Left hindlimb (tissue), 1 donor: ENCODE results near the gene TNIK.
"Not testable (repeated sequence)": the region's sequence is repeated elsewhere in the genome, so short reads cannot be mapped to it uniquely, and the experiment has no call there.

ENCODE experiments used
- DNase-seq: peaks from one replicate; pipeline ENCODE4 v3.0.0-alpha.2; 2018

The TNIK gene

GRCh38 chr3:171155122-171155700 is 305.0 kb downstream of the TNIK start:
- no peak for DNase-seq

GRCh38 chr3:171150945-171151344 is 309.3 kb downstream of the TNIK start:
- DNase-seq = no peak

GRCh38 chr3:171149526-171150116 is 310.6 kb downstream of the TNIK start:
- DNase-seq = no peak

- no peak for DNase-seq
Measured at GRCh38 chr3:171145798-171146197, 314.4 kb downstream of the TNIK start.

- peak; percentile 64 for DNase-seq
Measured at GRCh38 chr3:171142985-171143384, 317.2 kb downstream of the TNIK start.

- DNase-seq = no peak
Measured at GRCh38 chr3:171140246-171140645, 320.0 kb downstream of the TNIK start.

GRCh38 chr3:171138027-171138426 is 322.2 kb downstream of the TNIK start:
- no peak for DNase-seq

- DNase-seq = no peak
Measured at GRCh38 chr3:171135549-171135948, 324.7 kb downstream of the TNIK start.

- DNase-seq = no peak
Measured at GRCh38 chr3:171133796-171134569, 326.2 kb downstream of the TNIK start.

GRCh38 chr3:171133337-171133736 is 326.9 kb downstream of the TNIK start:
- no peak for DNase-seq

GRCh38 chr3:171132873-171133272 is 327.3 kb downstream of the TNIK start:
- DNase-seq = no peak

GRCh38 chr3:171129827-171130226 is 330.4 kb downstream of the TNIK start:
- no peak for DNase-seq

- DNase-seq = no peak
Measured at GRCh38 chr3:171127611-171128010, 332.6 kb downstream of the TNIK start.

GRCh38 chr3:171126478-171127209 is 333.6 kb downstream of the TNIK start:
- DNase-seq = no peak

- DNase-seq = no peak
Measured at GRCh38 chr3:171125010-171125409, 335.2 kb downstream of the TNIK start.

GRCh38 chr3:171123915-171124314 is 336.3 kb downstream of the TNIK start:
- no peak for DNase-seq

GRCh38 chr3:171122861-171123260 is 337.3 kb downstream of the TNIK start:
- no peak for DNase-seq

GRCh38 chr3:171122240-171122639 is 338.0 kb downstream of the TNIK start:
- DNase-seq = no peak

GRCh38 chr3:171121801-171122200 is 338.4 kb downstream of the TNIK start:
- DNase-seq = no peak

GRCh38 chr3:171119402-171119801 is 340.8 kb downstream of the TNIK start:
- DNase-seq = not testable (repeated sequence)

GRCh38 chr3:171118993-171119392 is 341.2 kb downstream of the TNIK start:
- not testable (repeated sequence) for DNase-seq

- DNase-seq = no peak
Measured at GRCh38 chr3:171116824-171117395, 343.3 kb downstream of the TNIK start.

- DNase-seq = no peak
Measured at GRCh38 chr3:171116365-171116764, 343.8 kb downstream of the TNIK start.
